H9 (cell line): Measurements from ENCODE around the gene ZNF629. TPM values are rescaled to one million over a fixed set of nuclear protein-coding genes. Genes with fewer than 3 reads are reported as not detected.

Experiments used
- DNase-seq: peaks from one replicate; pipeline ENCODE4 v3.0.0-alpha.2; 2017
- H2AFZ ChIP-seq: one replicate; pipeline ENCODE4 v1.6.1; 2013; ENCODE audit warnings: mild to moderate bottlenecking, low read length, control low read depth, moderate library complexity
- H2AK5ac ChIP-seq: 2 replicates; pipeline ENCODE4 v1.6.1; 2013; ENCODE audit warnings: low read length, control low read depth, mixed read lengths; ENCODE audit not compliant: insufficient read length
- H2BK120ac ChIP-seq: one replicate; pipeline ENCODE4 v1.6.1; 2013; ENCODE audit warnings: low read depth, mild to moderate bottlenecking, low read length, control low read depth, inconsistent platforms; ENCODE audit not compliant: poor library complexity, severe bottlenecking
- H2BK12ac ChIP-seq: 2 replicates; pipeline ENCODE4 v1.6.1; 2013; ENCODE audit warnings: low read length, control low read depth, mixed read lengths, low read depth; ENCODE audit not compliant: insufficient read length
- H2BK15ac ChIP-seq: 2 replicates; pipeline ENCODE4 v1.6.1; 2013; ENCODE audit warnings: low read depth, low read length, control low read depth
- H2BK20ac ChIP-seq: one replicate; pipeline ENCODE4 v1.6.1; 2013; ENCODE audit warnings: low read depth, mild to moderate bottlenecking, low read length, control low read depth, inconsistent platforms; ENCODE audit not compliant: poor library complexity, severe bottlenecking
- H2BK5ac ChIP-seq: 2 replicates; pipeline ENCODE4 v1.6.1; 2013; ENCODE audit warnings: low read length, control low read depth, mixed read lengths; ENCODE audit not compliant: insufficient read length
- H3K14ac ChIP-seq: 2 replicates; pipeline ENCODE4 v1.6.1; 2013; ENCODE audit warnings: low read length, control low read depth; ENCODE audit not compliant: insufficient read depth
- H3K18ac ChIP-seq: 2 replicates; pipeline ENCODE4 v1.6.1; 2013; ENCODE audit warnings: low read depth, mild to moderate bottlenecking, mixed read lengths, low read length, control low read depth; ENCODE audit not compliant: insufficient read length
- H3K23ac ChIP-seq: 2 replicates; pipeline ENCODE4 v1.6.1; 2013; ENCODE audit warnings: low read length, control low read depth, mixed read lengths, low read depth; ENCODE audit not compliant: insufficient read length
- H3K23me2 ChIP-seq: 2 replicates; pipeline ENCODE4 v1.6.1; 2013; ENCODE audit warnings: low read depth, mild to moderate bottlenecking, mixed read lengths, low read length, control low read depth; ENCODE audit not compliant: insufficient read length, poor library complexity, severe bottlenecking
- H3K27ac ChIP-seq: 2 replicates; pipeline ENCODE4 v1.5.1; 2013; ENCODE audit warnings: low read length, control low read depth, mixed read lengths, low read depth; ENCODE audit not compliant: insufficient read length
- H3K27me3 ChIP-seq: 2 replicates; pipeline ENCODE4 v1.6.1; 2013; ENCODE audit warnings: low read length, control low read depth, inconsistent platforms; ENCODE audit not compliant: insufficient read depth
- H3K4ac ChIP-seq: 2 replicates; pipeline ENCODE4 v1.6.1; 2013; ENCODE audit warnings: low read depth, mild to moderate bottlenecking, control low read depth, inconsistent platforms, low read length, moderate library complexity
- H3K4me1 ChIP-seq: 2 replicates; pipeline ENCODE4 v1.6.1; 2013; ENCODE audit warnings: low read length, control low read depth, inconsistent platforms; ENCODE audit not compliant: insufficient read depth
- H3K4me2 ChIP-seq: 2 replicates; pipeline ENCODE4 v1.6.1; 2013; ENCODE audit warnings: low read length, control low read depth, mixed read lengths; ENCODE audit not compliant: insufficient read length, insufficient read depth
- H3K56ac ChIP-seq: 2 replicates; pipeline ENCODE4 v1.6.1; 2013; ENCODE audit warnings: low read depth, mild to moderate bottlenecking, mixed read lengths, low read length, control low read depth; ENCODE audit not compliant: insufficient read length
- H3K79me1 ChIP-seq: 2 replicates; pipeline ENCODE4 v1.6.1; 2013; ENCODE audit warnings: low read depth, mild to moderate bottlenecking, moderate library complexity, low read length, control low read depth, inconsistent platforms; ENCODE audit not compliant: insufficient read depth, poor library complexity, severe bottlenecking
- H3K79me2 ChIP-seq: 2 replicates; pipeline ENCODE4 v1.6.1; 2013; ENCODE audit warnings: low read length, control low read depth, inconsistent platforms; ENCODE audit not compliant: insufficient read depth
- H3K9ac ChIP-seq: 2 replicates; pipeline ENCODE4 v1.6.1; 2013; ENCODE audit warnings: low read length, control low read depth, mixed read lengths; ENCODE audit not compliant: insufficient read length; ENCODE audit errors: extremely low read depth
- H3K9me3 ChIP-seq: one replicate; pipeline ENCODE4 v1.6.1; 2013; ENCODE audit warnings: low read depth, low read length, inconsistent platforms; ENCODE audit not compliant: control insufficient read depth
- H3T11ph ChIP-seq: one replicate; pipeline ENCODE4 v1.6.1; 2013; ENCODE audit warnings: mild to moderate bottlenecking, low read length, control low read depth, inconsistent platforms
- H4K20me1 ChIP-seq: one replicate; pipeline ENCODE4 v1.6.1; 2013; ENCODE audit not compliant: control insufficient read depth, insufficient read length, insufficient read depth
- H4K5ac ChIP-seq: 2 replicates; pipeline ENCODE4 v1.6.1; 2013; ENCODE audit warnings: low read depth, mild to moderate bottlenecking, mixed read lengths, low read length, control low read depth; ENCODE audit not compliant: insufficient read length
- H4K8ac ChIP-seq: replicated peaks from 2 replicates; pipeline ENCODE4 v1.6.1; 2013; ENCODE audit warnings: low read length, control low read depth, mixed read lengths, low read depth; ENCODE audit not compliant: insufficient read length
- H4K91ac ChIP-seq: 2 replicates; pipeline ENCODE4 v1.6.1; 2013; ENCODE audit warnings: low read depth, mild to moderate bottlenecking, moderate library complexity, mixed read lengths, low read length, control low read depth; ENCODE audit not compliant: insufficient read length
- H3K27ac Mint-ChIP-seq, 3 experiments: 2 replicates in 2 of 3; 3 replicates in 1 of 3; pipeline ENCODE4 v1.8.0; 2020 to 2021; ENCODE audit warnings: mixed read lengths in 3 of 3, mild to moderate bottlenecking in 1 of 3, moderate library complexity in 1 of 3
- H3K27me3 Mint-ChIP-seq: 2 replicates; pipeline ENCODE4 v1.8.0; 2021; ENCODE audit warnings: low read depth, mild to moderate bottlenecking, moderate library complexity, mixed read lengths
- H3K36me3 Mint-ChIP-seq, 3 experiments: 2 replicates in 2 of 3; 3 replicates in 1 of 3; pipeline ENCODE4 v1.8.0; 2020 to 2021; ENCODE audit warnings: low read depth in 3 of 3, mixed read lengths in 3 of 3; ENCODE audit not compliant: insufficient read depth in 1 of 3
- H3K4me1 Mint-ChIP-seq, 2 experiments: 2 replicates each; pipeline ENCODE4 v1.8.0; 2020; ENCODE audit warnings: mixed read lengths in 2 of 2
- H3K4me3 Mint-ChIP-seq, 2 experiments: 2 replicates in 1 of 2; 3 replicates in 1 of 2; pipeline ENCODE4 v1.8.0; 2020 to 2021; ENCODE audit warnings: mild to moderate bottlenecking in 2 of 2, mixed read lengths in 2 of 2, moderate library complexity in 1 of 2
- H3K9me3 Mint-ChIP-seq, 2 experiments: 2 replicates in 1 of 2; 3 replicates in 1 of 2; pipeline ENCODE4 v1.8.0; 2020; ENCODE audit warnings: mild to moderate bottlenecking in 2 of 2, mixed read lengths in 2 of 2, moderate library complexity in 1 of 2
- WGBS: extraction: QIAGEN DNeasy Blood & Tissue Kit; methylation state at CpG from one replicate; pipeline ENCODE4 v1.1.7; 2013; ENCODE audit warnings: missing lambda C conversion rate, low lambda C conversion rate, mixed read lengths; ENCODE audit not compliant: insufficient read length; ENCODE audit errors: extremely low coverage; 5-methylcytosine and 5-hydroxymethylcytosine counted together
- total RNA-seq: library from RNA; stranded (reverse); gene quantifications from 2 replicates; pipeline ENCODE4 v1.2.1, GENCODE V29; 2021
- TF ChIP-seq, protein P1 (sequence below): fragments of 200-600 bp; sonication (generic); conservative IDR thresholded peaks from 3 replicates; pipeline ENCODE4 v1.8.0; 2021; ENCODE audit warnings: antibody characterized with exemption, mild to moderate bottlenecking

The ZNF629 gene
- total RNA-seq, 1 experiment from 2014 or later = 20.0 TPM

DNA sequence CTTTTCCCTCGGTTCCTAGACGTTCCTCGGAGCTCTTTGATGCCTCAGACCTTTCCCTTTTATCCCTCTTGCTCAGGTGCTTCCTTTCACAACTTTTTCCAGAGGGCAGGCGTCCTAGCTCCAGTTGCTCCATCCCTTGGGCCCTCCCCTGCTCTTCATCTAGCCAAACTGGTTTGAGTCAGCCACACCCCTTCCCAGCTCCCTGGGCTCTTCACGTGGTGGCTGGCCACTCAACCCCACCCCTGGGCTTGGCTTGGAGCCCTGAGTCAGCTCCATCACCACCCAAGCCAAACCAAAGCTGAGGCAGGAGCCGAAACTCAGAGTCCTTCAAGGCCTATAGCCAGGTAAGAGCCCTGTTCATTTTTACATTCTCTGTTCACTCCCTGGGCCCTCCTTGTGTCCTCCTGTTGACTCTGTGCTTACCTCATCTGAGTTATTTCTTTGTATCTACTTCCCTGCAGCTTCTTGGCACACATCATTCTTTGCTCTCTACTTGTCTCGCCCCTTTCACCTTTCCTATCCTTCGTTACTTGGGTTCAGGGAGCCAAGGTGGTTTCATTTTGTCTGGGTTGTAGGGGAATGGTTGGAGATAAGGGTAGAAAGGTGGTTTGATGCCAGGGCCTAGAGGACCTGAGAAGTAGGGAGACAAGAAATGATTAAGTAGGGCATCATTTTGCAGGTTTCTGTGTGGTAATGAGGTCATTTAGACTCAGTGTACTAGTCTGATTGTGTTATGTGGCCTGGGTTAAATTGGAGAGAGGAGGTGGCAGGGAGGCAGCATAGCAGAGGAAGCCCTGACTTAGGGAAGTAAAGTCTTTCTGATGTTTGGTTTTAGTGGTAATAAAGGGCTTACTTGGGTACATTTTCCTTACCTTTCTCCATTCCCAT is 46.4 kb downstream of the ZNF629 start:
- H3K9ac ChIP-seq = no peak overlapping the region
- no CpG with 5 or more reads among the region's 8 CpGs for WGBS
- peaks cover 10 to 17% of the 10 kb centered on the region in 2 experiments for H3K4me1 Mint-ChIP-seq

More for the DNA sequence above, 46.4 kb downstream of the ZNF629 start:
- no peak overlapping the region for H2AK5ac ChIP-seq
- H3K27ac ChIP-seq = no peak overlapping the region
- H3K18ac ChIP-seq = no peak overlapping the region
- no peaks in the 10 kb centered on the region for H3K79me1 ChIP-seq
- H3K79me2 ChIP-seq = no peaks in the 10 kb centered on the region
- H4K8ac ChIP-seq = no peak overlapping the region
- TF ChIP-seq, protein P1, sequence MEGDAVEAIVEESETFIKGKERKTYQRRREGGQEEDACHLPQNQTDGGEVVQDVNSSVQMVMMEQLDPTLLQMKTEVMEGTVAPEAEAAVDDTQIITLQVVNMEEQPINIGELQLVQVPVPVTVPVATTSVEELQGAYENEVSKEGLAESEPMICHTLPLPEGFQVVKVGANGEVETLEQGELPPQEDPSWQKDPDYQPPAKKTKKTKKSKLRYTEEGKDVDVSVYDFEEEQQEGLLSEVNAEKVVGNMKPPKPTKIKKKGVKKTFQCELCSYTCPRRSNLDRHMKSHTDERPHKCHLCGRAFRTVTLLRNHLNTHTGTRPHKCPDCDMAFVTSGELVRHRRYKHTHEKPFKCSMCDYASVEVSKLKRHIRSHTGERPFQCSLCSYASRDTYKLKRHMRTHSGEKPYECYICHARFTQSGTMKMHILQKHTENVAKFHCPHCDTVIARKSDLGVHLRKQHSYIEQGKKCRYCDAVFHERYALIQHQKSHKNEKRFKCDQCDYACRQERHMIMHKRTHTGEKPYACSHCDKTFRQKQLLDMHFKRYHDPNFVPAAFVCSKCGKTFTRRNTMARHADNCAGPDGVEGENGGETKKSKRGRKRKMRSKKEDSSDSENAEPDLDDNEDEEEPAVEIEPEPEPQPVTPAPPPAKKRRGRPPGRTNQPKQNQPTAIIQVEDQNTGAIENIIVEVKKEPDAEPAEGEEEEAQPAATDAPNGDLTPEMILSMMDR = no peak
- H2BK5ac ChIP-seq = no peak overlapping the region
- Mint-ChIP-seq H3K27ac (peak overlapping the region in 2 of 3 experiments; percentile 86 to 93; a peak in 4 of 7 replicates), H3K4me3 (no peak overlapping the region; a peak in 1 of 5 replicates), H3K27me3 (no peaks in the 10 kb centered on the region), H3K9me3 (no peaks in the 10 kb centered on the region), H3K36me3 (peaks cover 23 to 74% (median 55%) of the 10 kb centered on the region in 3 experiments; a peak in 6 of 7 replicates)
- no peaks in the 10 kb centered on the region for H3K27me3 ChIP-seq
- no peak overlapping the region for H3K23ac ChIP-seq
- H3K14ac ChIP-seq = no peak overlapping the region
- no peak overlapping the region for H2BK15ac ChIP-seq
- H3K23me2 ChIP-seq = no peaks in the 10 kb centered on the region
- no peak overlapping the region for H3T11ph ChIP-seq
- no peak overlapping the region for H3K4ac ChIP-seq
- no peak overlapping the region for H2BK120ac ChIP-seq
- no peaks in the 10 kb centered on the region for H4K20me1 ChIP-seq
- no peak overlapping the region for H2AFZ ChIP-seq
- H2BK20ac ChIP-seq = no peak overlapping the region
- DNase-seq = peak; percentile 89
- no peak overlapping the region for H2BK12ac ChIP-seq
- H3K4me1 ChIP-seq = no peaks in the 10 kb centered on the region
- no peaks in the 10 kb centered on the region for H3K9me3 ChIP-seq
- no peak overlapping the region for H4K5ac ChIP-seq
- no peak overlapping the region for H4K91ac ChIP-seq
- no peak overlapping the region for H3K4me2 ChIP-seq
- H3K56ac ChIP-seq = no peak overlapping the region
